ENCODE results near the gene SAMD4B. TPM values are rescaled to one million over a fixed set of nuclear protein-coding genes. Genes with fewer than 3 reads are reported as not detected.

SAMD4B gene
- total and polyA plus RNA-seq, 2 experiments from 2014 or later: 54.8 to 61.0 TPM

DNA sequence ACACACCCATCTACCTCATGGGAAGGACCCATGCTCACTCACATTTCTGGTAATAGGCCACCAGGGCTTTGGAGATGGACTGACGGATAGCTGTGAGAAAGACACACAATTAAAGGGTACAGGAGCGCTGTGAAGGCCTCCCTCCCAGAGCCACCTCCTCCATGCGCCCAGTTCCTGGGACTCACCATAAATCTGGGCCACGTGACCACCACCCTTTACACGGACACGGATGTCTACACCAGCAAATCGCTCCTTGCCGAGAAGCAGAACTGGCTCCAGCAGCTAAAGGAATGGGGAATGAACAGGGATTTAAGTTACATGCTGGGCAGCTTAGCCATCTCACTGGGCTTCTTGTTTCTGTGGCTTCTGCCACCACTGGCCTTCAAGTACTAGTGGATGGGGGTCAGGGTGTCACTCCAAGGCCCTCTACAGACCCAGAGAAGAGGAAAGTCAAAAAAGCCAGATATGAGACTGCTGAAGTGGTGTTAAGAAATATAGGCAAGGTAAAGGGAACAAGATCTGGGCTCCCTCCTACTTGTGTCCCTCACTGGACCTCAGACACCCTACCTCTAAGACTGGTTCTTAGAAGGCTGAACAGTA, 91.4 kb downstream of the SAMD4B start:
- Histone ChIP-seq H3K4me2 (peak overlapping the region; percentile 95), H2AFZ (no peak overlapping the region), H4K20me1 (ENCODE audit: insufficient read depth, poor library complexity, severe bottlenecking) (peaks cover 18% of the 10 kb centered on the region), H3K79me2 (peaks cover 28% of the 10 kb centered on the region), H3K27ac (peak overlapping the region; percentile 89), H3K4me1 (ENCODE audit: insufficient read depth) (peaks cover 26% of the 10 kb centered on the region), H3K36me3 (replicated peaks; ENCODE audit: insufficient read depth, low read depth) (peaks cover 5% of the 10 kb centered on the region), H3K4me3 (no peak overlapping the region), H3K9me2 (replicated peaks; ENCODE audit: insufficient read depth) (no peaks in the 10 kb centered on the region), H3K9me3 (ENCODE audit: low read depth) (no peaks in the 10 kb centered on the region), H3K27me3 (no peaks in the 10 kb centered on the region)
- TF ChIP-seq, protein P1, sequence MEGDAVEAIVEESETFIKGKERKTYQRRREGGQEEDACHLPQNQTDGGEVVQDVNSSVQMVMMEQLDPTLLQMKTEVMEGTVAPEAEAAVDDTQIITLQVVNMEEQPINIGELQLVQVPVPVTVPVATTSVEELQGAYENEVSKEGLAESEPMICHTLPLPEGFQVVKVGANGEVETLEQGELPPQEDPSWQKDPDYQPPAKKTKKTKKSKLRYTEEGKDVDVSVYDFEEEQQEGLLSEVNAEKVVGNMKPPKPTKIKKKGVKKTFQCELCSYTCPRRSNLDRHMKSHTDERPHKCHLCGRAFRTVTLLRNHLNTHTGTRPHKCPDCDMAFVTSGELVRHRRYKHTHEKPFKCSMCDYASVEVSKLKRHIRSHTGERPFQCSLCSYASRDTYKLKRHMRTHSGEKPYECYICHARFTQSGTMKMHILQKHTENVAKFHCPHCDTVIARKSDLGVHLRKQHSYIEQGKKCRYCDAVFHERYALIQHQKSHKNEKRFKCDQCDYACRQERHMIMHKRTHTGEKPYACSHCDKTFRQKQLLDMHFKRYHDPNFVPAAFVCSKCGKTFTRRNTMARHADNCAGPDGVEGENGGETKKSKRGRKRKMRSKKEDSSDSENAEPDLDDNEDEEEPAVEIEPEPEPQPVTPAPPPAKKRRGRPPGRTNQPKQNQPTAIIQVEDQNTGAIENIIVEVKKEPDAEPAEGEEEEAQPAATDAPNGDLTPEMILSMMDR (IDR thresholded peaks at IDR 0.05; ENCODE audit: poor library complexity): no peak
- TF ChIP-seq EZH2phosphoT487 (IDR thresholded peaks at IDR 0.05; ENCODE audit: low read depth, severe bottlenecking, unreplicated experiment) (no peak), EZH2 (IDR thresholded peaks at IDR 0.05; ENCODE audit: borderline replicate concordance) (no peak)
- no peak for DNase-seq (ENCODE audit: low spot score)
- 96% methylated on average over 8 of the region's 8 CpGs for WGBS (ENCODE audit: low lambda C conversion rate, missing lambda C conversion rate)

DNA sequence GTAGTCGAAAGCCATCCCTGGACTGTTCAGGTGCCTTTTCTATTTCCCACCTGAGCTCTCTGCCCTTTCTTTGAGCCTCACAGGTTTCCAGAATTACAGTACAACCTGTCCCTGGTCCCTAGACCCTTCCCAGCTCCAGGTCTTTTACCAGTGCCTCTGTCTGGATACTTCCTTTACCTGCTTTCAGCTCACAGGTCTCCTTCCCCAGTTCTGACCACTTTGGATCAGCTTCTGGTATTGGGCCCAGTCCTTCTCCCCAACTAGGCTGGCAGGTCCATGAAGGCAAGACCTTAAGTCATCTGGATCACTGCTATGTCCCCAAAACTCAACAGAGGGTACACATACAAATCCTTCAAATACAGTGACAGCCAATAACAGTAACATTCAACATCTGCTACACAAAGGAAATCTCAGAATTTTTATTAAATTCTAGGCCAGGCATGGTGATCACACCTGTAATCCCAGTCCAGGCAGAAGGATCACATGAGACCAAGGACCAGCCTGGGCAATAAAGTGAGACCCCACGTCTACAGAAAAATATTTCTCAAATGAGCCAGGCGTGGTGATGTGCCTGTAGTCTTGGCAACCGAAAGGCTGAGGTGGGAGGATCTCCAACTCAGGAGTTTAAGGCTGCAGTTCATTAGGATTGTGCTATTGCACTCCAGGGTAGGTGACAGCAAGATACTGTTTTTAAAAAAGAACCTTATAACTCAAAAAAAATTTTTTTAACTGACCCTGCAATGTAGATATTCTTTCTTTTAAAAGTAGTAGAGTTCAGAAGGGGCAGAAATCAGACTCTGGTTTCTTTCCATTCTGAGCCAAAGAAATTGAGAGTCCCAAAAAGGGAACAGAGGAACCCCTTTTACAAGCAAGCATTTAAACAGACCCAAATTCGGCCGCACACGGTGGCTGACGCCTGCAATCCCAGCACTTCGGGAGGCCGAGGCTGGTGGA, 92.2 kb downstream of the SAMD4B start:
- no peak overlapping the region for H2AFZ ChIP-seq
- H3K4me1 ChIP-seq (ENCODE audit: insufficient read depth): peaks cover 18% of the 10 kb centered on the region
- WGBS (ENCODE audit: low lambda C conversion rate, missing lambda C conversion rate): 70% methylated on average over 10 of the region's 10 CpGs
- TF ChIP-seq, protein P1 (IDR thresholded peaks at IDR 0.05; ENCODE audit: poor library complexity): no peak
- no peak for TF ChIP-seq EZH2 (IDR thresholded peaks at IDR 0.05; ENCODE audit: borderline replicate concordance)
- no peak for TF ChIP-seq EZH2phosphoT487 (IDR thresholded peaks at IDR 0.05; ENCODE audit: low read depth, severe bottlenecking, unreplicated experiment)
- H3K4me3 ChIP-seq: peak overlapping the region; percentile 79
- no peaks in the 10 kb centered on the region for H3K9me3 ChIP-seq (ENCODE audit: low read depth)
- DNase-seq (ENCODE audit: low spot score): no peak
- H4K20me1 ChIP-seq (ENCODE audit: insufficient read depth, poor library complexity, severe bottlenecking): peaks cover 18% of the 10 kb centered on the region
- peak overlapping the region; percentile 89 for H3K27ac ChIP-seq
- peak overlapping the region; percentile 95 for H3K4me2 ChIP-seq
- H3K9me2 ChIP-seq (replicated peaks; ENCODE audit: insufficient read depth): no peaks in the 10 kb centered on the region
- H3K27me3 ChIP-seq: no peaks in the 10 kb centered on the region
- peaks cover 28% of the 10 kb centered on the region for H3K79me2 ChIP-seq
- peaks cover 5% of the 10 kb centered on the region for H3K36me3 ChIP-seq (replicated peaks; ENCODE audit: insufficient read depth, low read depth)

Small RNA genes lying within 50 kb of the gene (microRNA-seq; reads per million reads assigned to microRNA genes)
- not detected for gene MIR4530

Small RNA genes lying within 50 kb of the gene (small RNA-seq; reads per million reads assigned to genes)
- gene AC011445.2 (0.09 reads per million), gene MIR4530 (not detected), gene RN7SL566P (not detected)

Other genes starting within 250 kb of the SAMD4B start
- 15.2 and 20.3 TPM in 2 replicates for gene PAK4, start 216.6 kb upstream of the SAMD4B start, total RNA-seq
- 39.6 and 41.0 TPM in 2 replicates for gene PAK4, start 216.6 kb upstream of the SAMD4B start, polyA plus RNA-seq
- 1.6 and 2.5 TPM in 2 replicates for gene NCCRP1, start 145.5 kb upstream of the SAMD4B start, total RNA-seq
- 7.0 and 13.6 TPM in 2 replicates for gene NCCRP1, start 145.5 kb upstream of the SAMD4B start, polyA plus RNA-seq
- gene SYCN, start 138.2 kb upstream of the SAMD4B start, total RNA-seq: 2.5 TPM in 1 of 2 replicates, not detected in the other
- gene SYCN, start 138.2 kb upstream of the SAMD4B start, polyA plus RNA-seq: 0.37 TPM in 1 of 2 replicates, not detected in the other
- gene IFNL3, start 97.4 kb upstream of the SAMD4B start, total RNA-seq: not detected in 2 replicates
- gene IFNL3, start 97.4 kb upstream of the SAMD4B start, polyA plus RNA-seq: 0.26 TPM in 1 of 2 replicates, not detected in the other
- gene IFNL4, start 93.6 kb upstream of the SAMD4B start, total RNA-seq: not detected in 2 replicates
- gene IFNL4, start 93.6 kb upstream of the SAMD4B start, polyA plus RNA-seq: 0.29 TPM in 1 of 2 replicates, not detected in the other
- gene IFNL2, start 74.0 kb upstream of the SAMD4B start, total RNA-seq: not detected in 2 replicates
- gene IFNL2, start 74.0 kb upstream of the SAMD4B start, polyA plus RNA-seq: not detected in 2 replicates
- gene IFNL1, start 46.0 kb upstream of the SAMD4B start, total RNA-seq: not detected in 2 replicates
- not detected in 2 replicates for gene IFNL1, start 46.0 kb upstream of the SAMD4B start, polyA plus RNA-seq
- 1.1 and 2.4 TPM in 2 replicates for gene LRFN1, start 21.6 kb upstream of the SAMD4B start, total RNA-seq
- gene LRFN1, start 21.6 kb upstream of the SAMD4B start, polyA plus RNA-seq: 5.6 and 6.1 TPM in 2 replicates
- gene GMFG, start 6.4 kb upstream of the SAMD4B start, total RNA-seq: 0.32 TPM in 1 of 2 replicates, not detected in the other
- 0.86 and 2.9 TPM in 2 replicates for gene GMFG, start 6.4 kb upstream of the SAMD4B start, polyA plus RNA-seq
- 30.4 and 42.5 TPM in 2 replicates for gene PAF1, start 48.7 kb downstream of the SAMD4B start, total RNA-seq
- 53.5 and 54.4 TPM in 2 replicates for gene PAF1, start 48.7 kb downstream of the SAMD4B start, polyA plus RNA-seq
- 18.9 and 21.4 TPM in 2 replicates for gene MED29, start 49.0 kb downstream of the SAMD4B start, total RNA-seq
- 27.9 and 38.6 TPM in 2 replicates for gene MED29, start 49.0 kb downstream of the SAMD4B start, polyA plus RNA-seq
- gene ZFP36, start 64.4 kb downstream of the SAMD4B start, total RNA-seq: 72.9 and 95.8 TPM in 2 replicates
- 1,034 and 1,087 TPM in 2 replicates for gene ZFP36, start 64.4 kb downstream of the SAMD4B start, polyA plus RNA-seq
- 17.7 and 25.3 TPM in 2 replicates for gene PLEKHG2, start 70.2 kb downstream of the SAMD4B start, total RNA-seq
- gene PLEKHG2, start 70.2 kb downstream of the SAMD4B start, polyA plus RNA-seq: 34.0 and 44.0 TPM in 2 replicates
- gene RPS16, start 93.5 kb downstream of the SAMD4B start, total RNA-seq: 63.8 and 115 TPM in 2 replicates
- gene RPS16, start 93.5 kb downstream of the SAMD4B start, polyA plus RNA-seq: 409 and 411 TPM in 2 replicates
- gene SUPT5H, start 103.2 kb downstream of the SAMD4B start, total RNA-seq: 63.7 and 71.6 TPM in 2 replicates
- 184 and 213 TPM in 2 replicates for gene SUPT5H, start 103.2 kb downstream of the SAMD4B start, polyA plus RNA-seq
- gene TIMM50, start 138.4 kb downstream of the SAMD4B start, total RNA-seq: 53.1 and 57.2 TPM in 2 replicates
- gene TIMM50, start 138.4 kb downstream of the SAMD4B start, polyA plus RNA-seq: 56.4 and 61.7 TPM in 2 replicates
- 0.16 and 1.6 TPM in 2 replicates for gene DLL3, start 156.5 kb downstream of the SAMD4B start, total RNA-seq
- gene DLL3, start 156.5 kb downstream of the SAMD4B start, polyA plus RNA-seq: 1.1 and 1.3 TPM in 2 replicates
- gene SELENOV, start 172.7 kb downstream of the SAMD4B start, total RNA-seq: 0.50 and 2.0 TPM in 2 replicates
- gene SELENOV, start 172.7 kb downstream of the SAMD4B start, polyA plus RNA-seq: 0.98 and 2.2 TPM in 2 replicates
- gene EID2B, start 190.4 kb downstream of the SAMD4B start, total RNA-seq: 3.4 and 3.7 TPM in 2 replicates
- gene EID2B, start 190.4 kb downstream of the SAMD4B start, polyA plus RNA-seq: 1.0 and 2.2 TPM in 2 replicates
- 13.6 and 18.6 TPM in 2 replicates for gene EID2, start 197.7 kb downstream of the SAMD4B start, total RNA-seq
- gene EID2, start 197.7 kb downstream of the SAMD4B start, polyA plus RNA-seq: 29.3 and 34.8 TPM in 2 replicates

Measured in hepatocyte (in vitro differentiated cells).